Hepatocyte (in vitro differentiated cells): ENCODE data around the gene URB2.

ENCODE experiments used
- CTCF ChIP-seq: fragments of 200-600 bp; sonication (generic); IDR thresholded peaks from 2 replicates; pipeline ENCODE4 v1.5.1; 2016; ENCODE audit warnings: antibody characterized with exemption, mild to moderate bottlenecking; ENCODE audit not compliant: poor library complexity
- EZH2phosphoT487 ChIP-seq: fragments of 200-600 bp; sonication (generic); IDR thresholded peaks from one replicate; pipeline ENCODE4 v1.6.1; 2018; ENCODE audit warnings: antibody characterized with exemption, mild to moderate bottlenecking, low read depth, moderate library complexity; ENCODE audit not compliant: unreplicated experiment, severe bottlenecking

DNA sequence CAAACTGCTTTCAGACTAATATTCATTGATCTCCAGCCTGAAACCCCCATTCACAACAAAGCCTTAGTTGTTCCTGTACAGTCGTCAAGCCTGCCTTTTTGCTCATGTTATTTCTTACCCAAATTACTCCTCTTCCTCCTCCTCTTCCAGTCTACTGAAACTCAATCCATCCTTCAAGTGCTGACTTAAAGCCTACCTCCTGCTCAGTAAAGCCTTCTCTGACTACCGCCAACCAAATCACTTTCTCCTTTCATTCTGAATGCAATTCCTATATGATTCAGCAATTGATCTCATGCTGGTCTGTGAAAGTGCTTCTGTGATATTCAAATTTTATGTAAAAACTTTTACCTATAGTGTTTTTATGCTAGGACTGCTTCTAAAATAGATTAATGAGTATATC is 18.7 kb upstream of the URB2 start:
- TF ChIP-seq EZH2phosphoT487 (no peak), CTCF (no peak)
